PFSK-1 (cell line): ENCODE data around the gene GRIN2D.

Source experiments
- FOXP2 ChIP-seq: optimal IDR thresholded peaks from 2 replicates; pipeline ENCODE3; 2011; ENCODE audit warnings: borderline replicate concordance, control low read depth, inconsistent platforms; ENCODE audit not compliant: insufficient read depth; ENCODE audit errors: extremely low read length, extremely low read depth
- POLR2AphosphoS5 ChIP-seq: IDR thresholded peaks from 2 replicates; pipeline ENCODE4 v1.6.1; 2012; ENCODE audit warnings: low read depth, mild to moderate bottlenecking, control low read depth, low read length, moderate library complexity
- REST ChIP-seq, 2 experiments: IDR thresholded peaks; 2 replicates each; pipeline versions ENCODE4 v1.6.1 to v1.8.0; 2011 to 2012; ENCODE audit warnings: low read depth in 2 of 2, low read length in 2 of 2, control low read depth in 1 of 2, inconsistent platforms in 1 of 2, mild to moderate bottlenecking in 1 of 2, moderate library complexity in 1 of 2; ENCODE audit not compliant: insufficient read depth in 1 of 2
- SIN3A ChIP-seq: IDR thresholded peaks from 2 replicates; pipeline ENCODE4 v1.6.1; 2012; ENCODE audit warnings: mild to moderate bottlenecking, low read length, moderate library complexity, borderline replicate concordance; ENCODE audit not compliant: insufficient read depth
- TAF1 ChIP-seq: IDR thresholded peaks from 2 replicates; pipeline ENCODE4 v1.6.1; 2012; ENCODE audit warnings: low read length, control low read depth, borderline replicate concordance; ENCODE audit not compliant: insufficient read depth

Gene GRIN2D

GRCh38 chr19:48390188-48391099 is 3.0 kb upstream of the GRIN2D start:
- TF ChIP-seq REST (IDR thresholded peaks at IDR 0.05; ENCODE audit: insufficient read depth in 1 of 2, low read depth in 2 of 2, low read length in 2 of 2): 0 out of 4 replicates have a peak, but pooled peaks of 1 of the 2 experiments have one; percentile 8
- TF ChIP-seq TAF1: peak; percentile 45; the same call in 1 of the 2 replicates
- no peak for TF ChIP-seq POLR2AphosphoS5
- no peak for TF ChIP-seq SIN3A
- TF ChIP-seq FOXP2: peak; percentile 1

DNA sequence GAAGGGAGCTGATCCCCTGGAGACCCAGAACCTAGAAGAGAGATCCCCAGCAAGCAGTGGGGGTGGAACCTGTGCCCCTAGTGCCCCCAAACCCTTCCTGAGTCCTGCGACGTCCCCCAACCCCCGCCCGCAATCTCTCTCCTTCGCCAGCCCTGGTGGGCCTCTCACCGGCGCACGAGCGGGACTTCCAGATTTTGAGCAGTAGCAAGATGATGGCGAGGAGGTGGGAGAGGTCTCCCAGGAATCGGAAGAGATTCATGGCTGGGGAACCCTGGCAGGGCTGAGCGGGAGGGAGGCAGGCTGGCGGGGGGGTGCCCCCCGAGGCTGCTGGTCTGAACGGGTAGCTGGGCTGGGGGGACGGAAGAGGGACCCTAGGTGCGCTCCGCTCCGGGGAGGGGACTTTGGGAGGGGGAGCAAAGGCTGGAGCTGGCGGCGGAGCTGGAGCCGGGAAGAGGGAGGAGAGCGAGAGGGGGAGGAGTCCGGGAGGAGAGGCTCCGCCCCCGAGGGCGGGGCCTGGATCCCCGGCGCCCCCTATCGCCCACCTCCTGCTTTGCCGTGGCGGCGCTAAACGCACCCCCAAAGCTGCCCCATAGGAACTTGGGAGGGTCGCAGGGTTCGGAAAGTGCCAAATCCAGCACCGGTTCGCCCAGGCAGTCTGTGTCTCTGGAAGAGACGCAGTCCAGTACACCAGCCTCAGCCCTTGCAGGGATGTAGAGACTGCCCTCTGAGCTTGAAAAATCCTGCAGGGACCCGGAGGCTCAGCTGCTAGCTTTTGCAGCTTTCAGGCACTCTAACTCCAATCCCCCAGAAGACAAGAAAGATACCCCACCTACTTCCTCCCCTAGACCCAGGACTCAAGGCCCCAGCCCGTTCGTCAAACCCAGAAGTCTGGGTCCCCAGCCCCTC is 2.1 kb upstream of the GRIN2D start, which contains the start of gene KDELR1:
Gene KDELR1 (minus strand): TSS at position 452 of the 906 bp plus-strand sequence. CDS start 193 bp downstream, at position 259.
- TF ChIP-seq TAF1 (peak; percentile 77; the same call in 1 of the 2 replicates), REST (IDR thresholded peaks at IDR 0.05; ENCODE audit: insufficient read depth in 1 of 2, low read depth in 2 of 2, low read length in 2 of 2) (no peak), SIN3A (no peak), POLR2AphosphoS5 (peak; percentile 74), FOXP2 (no peak)

GRCh38 chr19:48392860-48393558 is 459 bp upstream of the GRIN2D start:
- TF ChIP-seq TAF1: no peak
- TF ChIP-seq POLR2AphosphoS5: no peak
- TF ChIP-seq FOXP2: no peak
- TF ChIP-seq REST (IDR thresholded peaks at IDR 0.05; ENCODE audit: insufficient read depth in 1 of 2, low read depth in 2 of 2, low read length in 2 of 2): no peak
- no peak for TF ChIP-seq SIN3A

DNA sequence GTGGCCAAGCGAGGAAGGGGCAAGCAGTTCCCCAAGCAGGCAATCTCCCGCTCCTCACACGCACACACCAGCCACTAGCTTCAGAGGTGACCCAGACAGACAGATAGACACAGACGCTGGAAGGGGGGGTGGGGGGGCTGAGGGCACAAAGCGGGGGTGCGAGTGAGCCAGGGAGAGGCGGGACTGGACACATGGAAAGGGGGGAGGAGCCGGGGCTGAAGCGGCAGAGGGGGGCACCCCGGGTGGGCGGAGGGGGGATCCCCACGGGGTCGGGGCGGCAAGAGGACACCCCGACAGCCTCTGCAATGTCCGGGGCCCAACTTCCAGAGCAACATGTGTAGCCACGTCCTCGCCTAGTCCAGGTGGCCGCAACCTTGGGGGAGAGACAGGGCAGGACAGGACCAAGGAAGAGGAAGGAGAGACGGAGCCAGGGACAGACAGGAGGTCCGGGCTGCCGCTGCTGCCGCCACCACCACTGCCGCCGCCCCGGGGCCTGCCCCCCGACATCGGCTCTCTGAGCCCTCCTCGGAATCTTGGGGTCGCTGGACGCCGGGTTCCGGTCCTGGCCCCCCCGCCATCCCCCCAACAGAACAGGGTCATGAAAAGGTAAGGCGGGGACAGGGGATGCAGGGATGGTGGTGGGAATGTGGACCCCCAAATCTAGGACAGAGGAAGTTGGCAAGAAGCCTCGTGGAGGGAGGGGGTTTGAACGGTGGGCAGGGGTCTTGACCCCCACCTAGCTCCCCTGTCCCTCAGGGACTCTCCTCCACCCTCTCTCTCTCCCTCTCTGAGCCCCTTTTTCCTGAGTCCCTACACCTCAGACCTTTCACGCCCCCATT is 1.1 kb downstream of the GRIN2D start:
- no peak for TF ChIP-seq FOXP2
- no peak for TF ChIP-seq SIN3A
- TF ChIP-seq REST (IDR thresholded peaks at IDR 0.05; ENCODE audit: insufficient read depth in 1 of 2, low read depth in 2 of 2, low read length in 2 of 2): no peak
- TF ChIP-seq POLR2AphosphoS5: no peak
- no peak for TF ChIP-seq TAF1
